Iris pigment epithelial cell (primary cell): Measurements from ENCODE around the gene PADI3.
A peak's percentile ranks its signal among the peaks of the same experiment; 100 is the strongest.

Experiments used
- DNase-seq: peaks from one replicate; pipeline ENCODE4 v3.0.0-alpha.2; 2011; ENCODE audit warnings: low read depth

PADI3 gene

GRCh38 chr1:17272646-17273045 lies 23.7 kb downstream of the PADI3 start:
- DNase-seq = no peak

GRCh38 chr1:17273096-17273495 lies 24.2 kb downstream of the PADI3 start:
- no peak for DNase-seq

GRCh38 chr1:17274186-17275170 lies 25.6 kb downstream of the PADI3 start:
- DNase-seq = peak; percentile 52

- DNase-seq = peak; percentile 38
Observed at GRCh38 chr1:17276568-17276967, 27.7 kb downstream of the PADI3 start.

- no peak for DNase-seq
Observed at GRCh38 chr1:17277511-17278159, 28.7 kb downstream of the PADI3 start.

GRCh38 chr1:17278996-17279830 lies 30.3 kb downstream of the PADI3 start:
- DNase-seq = no peak

- DNase-seq = no peak
Observed at GRCh38 chr1:17280436-17280835, 31.5 kb downstream of the PADI3 start.

GRCh38 chr1:17280894-17281293 lies 32.0 kb downstream of the PADI3 start:
- no peak for DNase-seq

- DNase-seq = no peak
Observed at GRCh38 chr1:17281775-17282181, 32.9 kb downstream of the PADI3 start.

- no peak for DNase-seq
Observed at GRCh38 chr1:17282836-17283235, 33.9 kb downstream of the PADI3 start.

GRCh38 chr1:17286646-17287045 lies 37.7 kb downstream of the PADI3 start:
- DNase-seq = no peak

GRCh38 chr1:17287130-17287776 lies 38.4 kb downstream of the PADI3 start:
- peak; percentile 87 for DNase-seq

- DNase-seq = peak; percentile 64
Observed at GRCh38 chr1:17289721-17290120, 40.8 kb downstream of the PADI3 start.

GRCh38 chr1:17290553-17290952 lies 41.7 kb downstream of the PADI3 start:
- DNase-seq = no peak

GRCh38 chr1:17292299-17293160 lies 43.6 kb downstream of the PADI3 start:
- DNase-seq = no peak

- DNase-seq = no peak
Observed at GRCh38 chr1:17293681-17294425, 45.0 kb downstream of the PADI3 start.

- no peak for DNase-seq
Observed at GRCh38 chr1:17295292-17295691, 46.4 kb downstream of the PADI3 start.

GRCh38 chr1:17296086-17296485 lies 47.2 kb downstream of the PADI3 start:
- DNase-seq = no peak

GRCh38 chr1:17297991-17298390 lies 49.1 kb downstream of the PADI3 start:
- DNase-seq = no peak

- DNase-seq = no peak
Observed at GRCh38 chr1:17301767-17302166, 52.9 kb downstream of the PADI3 start.
